GM19351 (cell line): ENCODE measurements around the gene LGALS3BP.

Source experiments
- ATAC-seq: cut with Tn5 transposase; IDR thresholded peaks from one replicate; pipeline ENCODE4 v1.9.1; 2021; ENCODE audit warnings: mild to moderate bottlenecking, moderate library complexity; ENCODE audit not compliant: unreplicated experiment

The LGALS3BP gene

DNA sequence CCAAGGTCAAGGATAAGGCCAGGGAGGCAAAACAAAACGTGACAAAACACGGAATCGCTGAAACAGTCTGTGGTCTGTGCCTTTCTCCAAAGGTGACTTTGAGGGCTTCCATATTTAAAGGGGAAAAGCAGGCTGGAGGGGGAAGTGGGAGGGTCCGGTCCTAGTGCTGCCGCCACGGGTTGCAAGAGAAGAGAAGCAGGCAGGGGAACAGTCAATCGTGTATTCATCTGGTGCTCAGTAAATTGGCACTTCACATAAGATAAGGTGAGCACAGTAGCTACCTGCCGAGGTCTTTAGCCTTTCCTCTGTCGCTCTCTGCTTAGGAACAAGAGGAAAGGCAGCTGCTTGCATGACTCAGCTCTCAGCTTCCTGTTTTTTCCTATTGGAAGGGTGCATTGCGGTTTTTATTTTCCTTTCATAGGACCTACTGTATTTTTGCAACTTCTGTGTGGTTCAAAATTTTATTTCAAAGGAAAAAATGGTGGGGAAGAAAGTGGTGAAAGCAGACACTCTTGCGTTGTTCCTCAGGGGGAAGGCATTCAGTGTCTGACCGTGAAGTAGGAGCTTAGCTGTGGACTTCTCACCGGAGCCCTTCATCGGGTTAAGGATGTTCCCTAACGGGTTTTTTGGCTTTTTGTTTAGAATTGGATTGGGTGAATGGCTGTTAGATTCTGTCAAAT is 7.1 kb upstream of the LGALS3BP start:
- ATAC-seq, result no peak

DNA sequence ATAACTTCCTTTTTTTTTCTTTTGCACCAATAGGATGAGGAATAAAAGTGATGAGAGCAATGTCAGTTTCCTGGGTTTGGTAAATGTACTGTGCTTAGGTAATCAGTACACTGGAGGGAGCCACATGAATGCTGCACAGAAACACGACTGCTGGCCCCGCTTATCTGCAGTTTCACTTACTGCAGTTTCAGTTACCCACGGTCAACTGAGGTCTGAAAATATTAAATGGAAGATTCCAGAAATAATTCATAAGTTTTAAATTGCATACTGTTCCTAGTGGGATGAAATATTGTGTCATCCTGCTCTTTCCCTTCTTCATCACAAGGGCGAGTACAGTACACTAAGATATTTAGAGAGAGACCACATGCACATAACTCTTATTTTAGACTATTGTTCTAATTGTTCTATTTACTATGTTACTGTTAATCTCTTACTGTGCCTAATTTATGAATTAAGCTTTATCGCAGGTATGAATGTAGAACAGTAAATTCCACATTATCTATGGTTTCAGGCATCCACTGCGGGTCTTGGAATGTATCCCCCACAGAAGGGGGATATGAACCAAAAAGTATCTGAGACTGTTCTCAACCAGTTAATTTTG is 6.4 kb upstream of the LGALS3BP start:
- ATAC-seq, result no peak

DNA sequence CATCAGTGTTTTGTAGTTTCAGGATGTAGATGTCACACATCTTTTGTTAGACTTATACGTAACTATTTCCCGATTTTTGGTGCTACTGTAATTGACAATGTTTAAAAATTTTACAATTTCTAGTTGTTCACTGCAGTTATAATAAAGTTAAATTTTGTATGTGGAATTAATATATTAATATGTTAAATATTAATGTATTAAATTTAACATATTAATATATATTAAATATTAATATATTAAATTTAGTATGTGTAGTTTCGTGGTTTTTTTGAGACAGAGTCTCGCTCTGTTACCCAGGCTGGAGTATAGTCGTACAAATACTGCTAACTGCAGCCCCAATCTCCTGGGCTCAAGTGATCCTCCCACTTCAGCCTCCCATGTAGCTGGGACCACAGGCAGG is 5.7 kb upstream of the LGALS3BP start:
- ATAC-seq, result no peak

DNA sequence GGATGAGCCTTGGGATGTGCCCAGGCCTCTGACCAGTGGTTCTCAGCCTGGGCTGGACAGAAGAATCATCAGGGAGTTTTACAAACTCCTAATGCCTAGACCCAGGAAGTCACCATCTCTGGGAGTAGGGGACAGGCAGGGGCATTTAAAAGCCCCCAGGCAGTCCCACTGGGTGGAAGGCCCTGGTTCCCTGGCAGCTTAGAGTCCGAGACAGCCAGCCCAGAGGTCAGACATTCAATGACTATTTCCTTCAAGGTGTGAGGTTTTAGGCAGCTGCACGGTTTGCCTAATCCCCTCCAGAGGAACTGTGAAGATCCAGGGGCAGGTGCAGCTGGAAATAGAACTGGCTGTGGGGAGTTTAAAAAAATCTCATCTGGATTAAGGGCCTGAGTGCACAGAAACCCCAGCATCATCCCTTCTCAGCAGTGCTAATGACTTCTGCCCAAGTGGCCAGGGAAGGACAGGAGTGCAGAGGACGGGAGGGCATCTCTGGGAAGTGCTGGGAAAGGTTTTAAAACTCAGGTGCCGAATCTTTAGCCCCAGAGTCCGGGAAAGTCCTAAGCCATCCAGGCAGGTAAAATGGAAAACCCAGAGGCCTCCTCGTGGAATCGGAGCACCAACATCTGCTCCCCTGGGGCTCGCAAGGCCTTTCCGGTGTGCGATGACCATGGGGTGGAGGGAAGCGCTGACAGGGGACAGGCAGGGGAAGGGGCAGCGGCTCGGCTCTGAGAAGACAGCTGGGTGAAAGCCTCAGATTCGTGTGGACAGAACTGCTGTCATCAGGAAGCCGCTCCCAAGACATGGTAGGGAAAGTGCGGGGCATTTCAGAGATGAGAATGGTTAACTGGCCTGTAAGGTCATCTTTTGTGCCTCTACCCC is 1.5 kb upstream of the LGALS3BP start:
- no peak for ATAC-seq

DNA sequence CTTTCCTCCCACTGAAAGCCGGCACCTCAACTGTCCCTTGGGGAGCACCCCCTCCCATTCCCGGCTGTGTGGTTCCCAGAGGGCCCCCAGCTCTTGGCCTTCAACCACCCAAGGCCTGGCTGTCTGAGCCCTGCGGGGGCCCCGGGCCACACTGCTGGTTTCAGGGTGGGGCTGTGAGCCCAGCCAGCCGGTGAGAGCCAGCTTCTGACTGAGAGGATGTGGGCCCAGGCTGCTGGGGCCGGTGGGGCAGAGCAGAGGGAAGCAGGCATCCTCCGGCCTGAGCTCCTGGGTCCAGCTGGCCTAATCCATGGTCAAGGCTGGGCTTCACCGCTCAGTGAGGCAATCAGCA is 875 bp upstream of the LGALS3BP start:
- no peak for ATAC-seq

DNA sequence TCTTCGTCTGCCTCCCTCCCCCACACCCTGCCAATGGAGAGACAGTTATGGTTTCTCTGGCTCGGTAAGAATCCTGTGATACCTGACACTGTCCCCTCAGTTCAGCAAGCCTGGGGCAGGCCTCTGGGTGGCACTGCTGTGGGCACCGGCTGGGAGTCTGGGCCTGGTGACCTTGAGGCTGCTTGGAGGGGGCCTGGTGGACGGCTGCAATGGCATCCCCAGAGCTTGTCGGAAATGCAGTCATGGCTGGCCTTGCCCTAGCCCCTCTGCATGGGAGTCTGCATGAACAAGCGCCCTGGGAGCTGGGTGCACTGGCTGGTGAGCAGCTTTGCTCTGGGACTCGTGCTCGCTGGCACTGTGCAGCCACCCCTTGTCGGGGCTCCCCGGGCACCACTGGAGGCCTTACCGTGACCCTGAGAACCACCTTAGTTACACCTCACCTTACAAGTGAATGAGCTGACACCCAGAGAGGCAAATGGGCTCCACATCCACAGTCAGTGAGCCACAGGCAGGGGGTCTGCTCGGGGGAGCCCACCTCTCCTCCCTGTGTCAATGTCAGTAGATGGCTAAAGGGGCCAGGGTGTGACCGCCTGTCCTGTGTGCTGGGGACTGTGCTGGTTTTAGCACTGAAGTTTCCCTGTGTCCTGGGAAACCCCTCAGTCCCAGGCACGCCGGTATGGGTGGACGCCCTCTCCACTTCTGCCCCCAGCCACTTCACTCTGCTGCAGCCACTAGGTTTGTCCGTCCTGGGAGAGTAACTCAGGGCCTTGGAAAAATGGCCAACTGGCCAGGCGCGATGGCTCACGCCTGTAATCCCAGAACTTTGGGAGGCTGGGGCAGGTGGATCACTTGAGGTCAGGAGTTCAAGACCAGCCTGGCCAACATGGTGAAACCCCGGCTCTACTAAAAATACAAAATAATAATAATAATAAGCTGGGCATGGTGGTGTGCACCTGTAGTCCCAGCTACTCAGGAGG is 1.4 kb downstream of the LGALS3BP start:
- no peak for ATAC-seq

DNA sequence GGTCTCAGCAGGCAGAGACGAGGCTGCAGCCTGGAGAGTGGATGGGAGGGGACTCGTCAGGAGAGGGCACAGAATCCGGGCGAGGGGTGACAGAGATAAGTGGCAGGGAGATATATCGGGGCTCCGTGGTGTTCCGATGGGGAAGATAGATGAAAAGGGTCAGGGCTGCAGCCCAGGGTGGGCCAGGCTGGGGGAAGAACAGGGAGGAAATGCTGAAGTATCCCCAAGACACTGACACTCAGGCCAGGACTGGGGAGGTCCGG is 2.1 kb downstream of the LGALS3BP start:
- ATAC-seq, result no peak

DNA sequence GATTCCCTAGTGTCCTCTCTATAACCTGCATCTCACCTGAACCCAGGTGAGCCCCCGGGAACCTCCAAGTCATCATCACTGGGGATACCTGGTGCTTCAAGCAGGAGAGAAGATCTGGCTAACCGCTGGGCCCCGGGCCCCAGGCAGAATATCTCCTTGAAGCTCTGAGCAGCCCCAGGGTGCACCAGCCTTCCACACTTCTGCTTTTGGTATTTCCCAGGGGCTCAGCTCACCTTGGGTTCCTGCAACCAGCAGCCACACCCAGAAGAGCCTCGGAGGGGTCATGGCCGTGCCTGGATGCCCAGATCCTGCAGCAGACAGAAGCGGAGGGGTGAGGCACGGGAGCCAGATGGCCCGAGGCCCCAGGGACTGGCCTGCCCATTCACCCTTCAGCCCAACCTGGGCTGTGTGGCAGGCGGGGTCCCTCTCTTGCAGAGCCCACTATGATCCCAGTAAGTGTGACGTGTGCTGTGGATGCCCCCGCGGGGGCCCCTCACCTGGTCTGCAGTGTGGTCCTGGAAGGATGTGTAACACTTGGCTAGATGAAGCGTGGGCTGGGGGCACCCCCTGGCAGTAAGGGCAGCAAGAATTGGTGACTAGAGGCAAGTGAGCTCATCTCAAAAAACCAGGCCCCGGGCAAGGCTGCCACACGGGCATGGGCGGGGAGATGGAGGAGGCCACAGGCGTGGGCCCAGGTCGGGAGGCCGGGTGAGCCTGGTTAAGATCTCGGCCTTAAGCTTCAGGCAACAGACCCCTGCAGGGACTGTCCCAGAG is 2.6 kb downstream of the LGALS3BP start:
- ATAC-seq, result no peak

DNA sequence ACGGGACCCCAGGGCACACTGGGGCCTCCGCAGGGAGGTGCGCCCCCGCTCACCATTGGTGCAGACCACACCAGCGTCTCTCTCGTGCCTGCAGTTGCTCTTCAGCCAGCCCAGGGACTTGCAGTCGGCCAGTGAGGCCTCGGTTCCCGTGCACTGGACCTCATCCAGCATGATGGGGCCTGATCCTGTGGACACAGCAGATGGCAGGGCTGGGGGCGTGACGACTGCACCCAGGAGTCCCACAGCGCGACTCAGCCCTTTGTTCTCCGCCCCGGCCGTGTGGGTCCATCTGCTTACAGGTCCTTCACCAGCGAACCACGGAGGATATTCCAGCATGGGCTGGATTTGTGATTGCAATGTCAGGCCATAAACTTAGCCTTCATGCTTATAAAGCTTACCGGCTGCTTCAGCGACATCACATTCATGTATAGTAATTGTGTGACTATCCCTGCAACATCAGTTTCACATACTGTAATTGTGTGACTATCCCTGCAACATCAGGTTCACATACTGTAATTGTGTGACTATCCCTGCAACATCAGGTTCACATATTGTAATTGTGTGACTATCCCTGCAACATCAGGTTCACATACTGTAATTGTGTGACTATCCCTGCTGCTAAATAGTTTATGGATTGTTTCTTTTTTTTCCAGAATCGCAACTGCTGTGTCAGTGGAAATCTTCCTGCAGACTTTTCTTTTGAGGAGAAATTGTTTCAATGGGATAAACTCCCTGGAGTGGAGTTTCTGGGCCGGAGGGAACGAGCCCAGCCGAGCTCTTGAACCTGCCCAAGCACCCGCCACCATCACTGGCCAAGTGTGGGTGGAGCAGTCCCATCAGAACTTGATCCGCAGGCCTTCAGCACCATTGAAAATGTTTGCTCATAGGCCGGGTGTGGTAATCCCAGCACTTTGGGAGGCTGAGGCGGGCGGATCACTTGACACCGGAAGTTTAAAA is 4.8 kb downstream of the LGALS3BP start:
- ATAC-seq, result no peak

DNA sequence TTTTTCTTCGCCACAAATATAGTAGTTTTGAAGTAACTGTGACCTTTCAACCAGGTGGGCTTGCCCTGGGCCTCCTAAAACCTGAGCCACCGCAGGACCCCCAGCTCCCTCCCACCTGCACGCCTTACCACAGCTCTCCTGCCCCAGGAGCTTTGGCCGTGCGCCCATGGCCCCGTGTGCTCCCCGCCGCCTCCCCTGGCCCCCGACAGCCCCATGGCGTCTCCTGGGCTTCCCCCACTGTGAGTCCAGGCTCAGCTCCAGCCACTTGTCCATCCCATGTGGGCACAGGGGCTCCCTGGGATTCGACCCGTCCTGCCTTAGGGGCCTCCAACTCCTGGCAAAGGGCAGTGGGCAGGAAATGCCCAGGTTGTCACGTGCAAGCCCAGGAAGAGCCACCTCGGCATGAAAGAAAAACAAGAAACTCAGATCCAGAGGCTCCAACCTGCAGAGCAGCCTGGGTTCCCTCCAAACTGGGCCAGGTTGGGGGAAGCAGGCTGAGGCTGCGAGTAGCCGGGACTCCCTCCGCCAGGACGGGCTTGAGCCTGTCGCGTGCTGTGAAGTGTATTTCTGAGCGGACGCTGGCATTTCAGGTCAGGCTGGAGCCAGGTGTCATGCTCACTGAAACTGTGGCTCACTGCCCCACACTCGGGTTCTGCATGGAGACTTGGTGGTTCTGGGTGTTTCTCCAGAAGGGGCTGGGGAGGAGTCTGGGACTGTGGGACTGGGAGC is 5.8 kb downstream of the LGALS3BP start:
- no peak for ATAC-seq

DNA sequence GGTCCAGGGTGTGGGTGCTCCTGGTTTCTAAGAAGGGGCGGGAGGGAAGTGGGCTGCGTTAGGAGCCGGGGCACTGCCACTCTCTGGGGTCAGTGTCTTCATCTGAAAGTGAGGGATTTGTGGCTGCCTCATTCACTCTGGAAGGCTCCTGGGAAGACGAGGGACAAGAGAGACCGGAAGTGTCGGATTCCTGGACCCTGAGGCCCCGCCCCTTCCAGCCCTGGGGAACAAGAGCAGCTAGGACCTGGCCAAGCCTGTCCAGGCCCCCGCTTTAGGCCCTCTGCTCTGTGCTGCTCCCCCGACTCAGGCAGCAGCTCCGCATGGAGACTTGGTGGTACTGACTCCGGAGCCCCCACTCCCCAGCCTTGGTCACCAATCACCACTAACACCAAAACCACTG is 6.5 kb downstream of the LGALS3BP start:
- no peak for ATAC-seq

DNA sequence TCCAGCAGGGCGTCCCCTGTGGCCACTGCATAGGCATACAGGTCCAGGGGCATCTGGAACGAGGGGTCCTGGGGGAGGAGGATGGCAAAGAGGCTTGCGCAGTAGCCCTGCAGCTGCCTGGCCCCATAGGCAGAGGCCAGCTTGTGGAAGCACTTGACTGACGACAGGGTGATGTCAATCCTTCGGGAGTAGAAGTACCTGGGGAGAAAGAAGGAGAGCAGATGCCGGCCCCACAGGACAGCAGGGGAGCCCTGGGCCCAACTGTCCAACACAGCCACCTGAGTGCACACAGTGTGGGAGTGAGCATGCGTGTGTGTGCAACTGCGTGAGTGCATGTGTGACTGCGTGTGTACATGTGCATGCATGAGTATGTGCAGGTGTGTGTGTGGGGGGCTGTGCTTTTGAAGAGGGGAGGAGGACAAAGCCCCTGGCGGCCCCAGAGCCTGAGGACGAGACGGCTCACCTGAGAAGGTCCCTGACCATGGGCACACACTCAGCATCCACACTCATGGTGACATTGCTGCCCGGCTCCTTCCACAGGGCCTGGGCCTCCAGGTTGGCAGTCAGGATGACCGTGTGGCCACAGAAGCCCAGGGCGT is 7.1 kb downstream of the LGALS3BP start:
- ATAC-seq, result no peak

DNA sequence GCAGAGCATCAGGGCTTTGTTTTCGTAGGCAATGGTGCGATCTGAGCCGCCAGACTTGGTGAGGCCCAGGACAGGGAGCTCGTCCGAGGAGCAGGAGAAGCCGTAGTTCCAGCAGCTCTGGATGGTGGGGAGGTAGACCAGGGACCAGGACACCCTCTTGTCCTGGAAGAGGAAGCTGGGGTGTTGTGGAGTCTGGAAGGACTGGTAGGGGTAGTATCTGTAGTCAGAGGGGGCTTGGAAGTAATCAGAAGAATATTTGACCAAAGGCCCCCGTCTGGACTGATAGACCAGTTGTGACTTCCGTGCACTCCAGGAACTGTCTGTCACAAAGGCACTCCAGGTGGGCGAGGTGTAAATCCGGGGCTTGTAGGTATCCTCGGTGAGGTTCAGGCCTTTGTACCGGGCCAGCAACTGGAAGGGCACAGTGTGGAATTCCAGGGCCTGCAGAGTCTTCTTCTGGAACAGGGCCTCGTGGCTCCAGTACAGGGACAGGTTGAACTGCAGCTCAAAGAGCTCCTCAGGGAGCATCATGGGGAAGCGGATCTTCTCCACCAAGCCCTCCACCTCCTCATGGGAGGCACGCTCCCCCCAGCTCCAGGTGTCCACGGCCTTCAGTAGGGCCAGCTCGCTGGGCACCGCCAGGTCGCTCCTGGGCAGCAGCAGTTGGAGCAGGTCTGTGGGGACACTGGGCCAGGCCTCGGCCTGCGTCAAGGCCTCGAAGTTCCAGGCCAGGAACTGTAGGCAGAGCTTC is 7.8 kb downstream of the LGALS3BP start:
- ATAC-seq, result no peak

DNA sequence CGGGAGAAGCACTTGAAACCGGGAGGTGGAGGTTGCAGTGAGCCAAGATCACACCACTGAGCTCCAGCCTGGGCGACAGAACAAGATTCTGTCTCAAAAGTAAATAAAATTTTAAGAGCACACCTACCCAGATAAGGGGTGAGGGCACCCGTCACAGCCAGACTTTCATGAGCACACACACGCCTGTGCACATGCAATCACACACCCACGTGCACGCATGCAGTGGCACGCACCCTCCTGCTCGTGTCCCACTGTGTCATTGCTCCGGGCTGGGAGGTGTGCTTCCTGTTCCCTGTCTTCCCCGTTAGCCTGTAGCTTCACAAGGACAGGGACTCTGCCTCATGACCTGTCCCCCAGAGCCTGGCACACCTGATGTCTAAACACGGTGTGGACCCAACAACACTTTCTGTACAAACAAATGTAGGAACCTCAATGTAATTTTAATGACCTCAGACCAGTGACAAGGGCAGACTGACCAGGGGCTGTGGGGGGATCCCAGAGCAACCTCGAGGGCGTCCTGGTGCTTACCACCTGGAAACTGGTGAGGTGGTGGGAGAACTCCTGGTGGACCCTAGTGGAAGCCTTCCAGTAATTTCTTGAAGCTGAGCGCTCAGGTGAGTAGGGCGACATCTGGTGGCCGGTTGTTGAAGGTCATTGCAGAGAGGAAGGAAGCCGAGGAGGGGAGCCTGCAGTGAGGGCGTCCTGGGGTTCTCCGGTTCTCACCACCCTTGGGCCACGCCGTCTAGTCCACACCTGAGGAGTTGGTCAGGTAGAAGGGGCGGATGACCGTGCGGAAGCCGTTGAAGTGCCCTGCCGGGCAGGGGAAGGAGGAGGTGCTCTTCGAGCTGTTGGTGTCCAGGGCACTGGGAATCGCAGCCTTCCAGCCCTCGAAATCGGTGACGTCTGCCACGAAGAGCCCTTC is 8.6 kb downstream of the LGALS3BP start:
- no peak for ATAC-seq

DNA sequence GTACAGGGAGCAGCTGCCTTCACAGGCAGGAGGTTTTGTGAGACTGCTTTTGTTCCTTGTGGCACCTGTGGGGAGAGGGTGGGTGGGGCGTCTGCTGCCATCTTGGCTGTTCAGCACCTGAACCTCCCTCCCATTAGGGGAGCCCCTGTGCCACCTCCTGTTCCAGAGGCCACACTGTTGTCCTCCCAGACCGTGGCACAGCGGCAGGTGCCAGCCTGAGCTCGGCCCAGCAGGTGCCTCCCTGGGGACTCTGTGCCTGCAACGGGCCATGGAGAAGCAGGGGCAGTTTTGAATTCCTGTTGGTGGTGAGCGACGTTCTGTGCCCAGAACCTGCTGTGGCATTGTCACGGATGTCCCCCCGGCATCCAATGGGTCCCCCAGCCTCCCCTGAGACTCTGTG is 9.9 kb downstream of the LGALS3BP start:
- ATAC-seq, result no peak

DNA sequence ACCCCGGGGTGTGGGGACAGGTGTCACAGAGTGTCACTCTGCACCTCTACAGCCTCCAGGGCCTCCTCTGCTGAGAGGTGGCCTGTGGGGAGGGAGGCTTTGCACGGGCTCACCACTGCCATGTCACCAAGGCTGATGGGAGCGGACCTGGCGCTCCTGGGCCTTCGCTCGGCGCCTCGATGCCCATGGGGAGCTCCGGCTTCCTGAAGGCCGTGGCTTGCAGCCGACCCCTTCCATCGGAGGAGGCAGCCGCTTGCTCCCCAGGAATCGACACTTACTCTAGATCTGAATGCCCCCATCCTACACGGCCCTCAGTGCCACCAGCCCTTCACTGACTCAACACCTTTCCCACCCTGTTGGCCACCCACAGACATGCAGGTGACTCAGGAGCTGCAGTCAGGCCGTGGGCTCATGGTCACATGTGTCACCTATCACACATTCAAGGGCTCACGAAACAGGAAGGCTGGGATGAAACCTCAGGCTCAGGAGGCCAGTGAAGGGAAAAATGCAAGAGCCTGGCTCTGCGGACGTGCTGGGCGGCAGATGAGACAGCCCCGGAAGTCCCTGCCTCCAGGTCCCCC is 11.9 kb downstream of the LGALS3BP start:
- no peak for ATAC-seq
